Subcutaneous abdominal adipose tissue (tissue), 5 donors: ENCODE results near the gene MRPL14.
"Not testable (repeated sequence)": the region's sequence is repeated elsewhere in the genome, so short reads cannot be mapped to it uniquely, and the experiment has no call there.

Source experiments
- H3K27ac ChIP-seq: one replicate; pipeline ENCODE4 v1.7.0; 2013; ENCODE audit warnings: low read depth, mild to moderate bottlenecking, inconsistent platforms, low read length, moderate library complexity
- H3K27me3 ChIP-seq, 5 donors: one replicate each; pipeline ENCODE4 v1.7.0; 2013; ENCODE audit warnings: low read length in 5 of 5, inconsistent platforms in 1 of 5; ENCODE audit not compliant: control insufficient read depth in 5 of 5, insufficient read depth in 4 of 5
- H3K36me3 ChIP-seq, 5 donors: one replicate each; pipeline ENCODE4 v1.7.0; 2013; ENCODE audit warnings: low read length in 5 of 5; ENCODE audit not compliant: control insufficient read depth in 5 of 5, insufficient read depth in 5 of 5
- H3K4me1 ChIP-seq, 5 donors: one replicate each; pipeline ENCODE4 v1.7.0; 2013; ENCODE audit warnings: low read length in 5 of 5, mild to moderate bottlenecking in 3 of 5, moderate library complexity in 1 of 5; ENCODE audit not compliant: control insufficient read depth in 5 of 5, insufficient read depth in 5 of 5
- H3K4me3 ChIP-seq, 5 donors: one replicate each; pipeline ENCODE4 v1.7.0; 2013; ENCODE audit warnings: low read length in 5 of 5, low read depth in 1 of 5
- H3K9ac ChIP-seq, 5 donors: one replicate each; pipeline ENCODE4 v1.7.0; 2013; ENCODE audit warnings: low read length in 5 of 5, mild to moderate bottlenecking in 4 of 5, moderate library complexity in 3 of 5
- H3K9me3 ChIP-seq, 5 donors: one replicate each; pipeline ENCODE4 v1.7.0; 2013; ENCODE audit warnings: low read length in 5 of 5; ENCODE audit not compliant: control insufficient read depth in 5 of 5
- donor health status: healthy.
- donor health status: healthy.
- donor health status: healthy.
- donor health status: healthy.
- donor health status: healthy.

MRPL14 gene

GRCh38 chr6:44093750-44094402 lies 33.4 kb downstream of the MRPL14 start:
- H3K27ac ChIP-seq = no peak overlapping the region

GRCh38 chr6:44093066-44093465 lies 34.2 kb downstream of the MRPL14 start:
- H3K9ac ChIP-seq = no peak overlapping the region

More at GRCh38 chr6:44093750-44094402, 33.4 kb downstream of the MRPL14 start:
- H3K4me1 ChIP-seq = no peaks in the 10 kb centered on the region
- no peak overlapping the region for H3K9ac ChIP-seq
- H3K36me3 ChIP-seq = peaks cover 0 to 17% (median 12%) of the 10 kb centered on the region in 5 donors
- no peaks in the 10 kb centered on the region for H3K27me3 ChIP-seq
- no peak overlapping the region for H3K4me3 ChIP-seq
- H3K9me3 ChIP-seq = no peaks in the 10 kb centered on the region

GRCh38 chr6:44091981-44092884 lies 35.0 kb downstream of the MRPL14 start:
- H3K27ac ChIP-seq = no peak overlapping the region
- peaks cover 0 to 17% (median 12%) of the 10 kb centered on the region in 5 donors for H3K36me3 ChIP-seq
- H3K4me3 ChIP-seq = no peak overlapping the region
- no peaks in the 10 kb centered on the region for H3K4me1 ChIP-seq
- H3K27me3 ChIP-seq = no peaks in the 10 kb centered on the region
- H3K9ac ChIP-seq = peak overlapping the region in 1 of 5 donors; percentile 10
- H3K9me3 ChIP-seq = no peaks in the 10 kb centered on the region

More at GRCh38 chr6:44093066-44093465, 34.2 kb downstream of the MRPL14 start:
- no peaks in the 10 kb centered on the region for H3K4me1 ChIP-seq
- no peaks in the 10 kb centered on the region for H3K27me3 ChIP-seq
- no peaks in the 10 kb centered on the region for H3K9me3 ChIP-seq
- H3K27ac ChIP-seq = no peak overlapping the region
- peaks cover 0 to 17% (median 12%) of the 10 kb centered on the region in 5 donors for H3K36me3 ChIP-seq
- no peak overlapping the region for H3K4me3 ChIP-seq

- not testable (repeated sequence) for H3K9me3 ChIP-seq, H3K4me1 ChIP-seq, H3K27ac ChIP-seq, H3K9ac ChIP-seq, H3K27me3 ChIP-seq, H3K4me3 ChIP-seq
- H3K36me3 ChIP-seq = peaks cover 0 to 17% (median 12%) of the 10 kb centered on the region in 5 donors
Observed at GRCh38 chr6:44091356-44091755, 35.9 kb downstream of the MRPL14 start.

GRCh38 chr6:44090465-44090864 lies 36.8 kb downstream of the MRPL14 start:
- H3K27ac ChIP-seq = no peak overlapping the region
- no peaks in the 10 kb centered on the region for H3K27me3 ChIP-seq
- H3K9ac ChIP-seq = no peak overlapping the region
- peaks cover 0 to 5% (median 0%) of the 10 kb centered on the region in 5 donors for H3K4me1 ChIP-seq
- peaks cover 0 to 17% (median 12%) of the 10 kb centered on the region in 5 donors for H3K36me3 ChIP-seq
- no peaks in the 10 kb centered on the region for H3K9me3 ChIP-seq
- no peak overlapping the region for H3K4me3 ChIP-seq

GRCh38 chr6:44088827-44089590 lies 38.2 kb downstream of the MRPL14 start:
- Histone ChIP-seq H3K36me3 (peaks cover 0 to 10% (median 9%) of the 10 kb centered on the region in 5 donors), H3K27me3 (no peaks in the 10 kb centered on the region), H3K4me3 (no peak overlapping the region), H3K9ac (no peak overlapping the region), H3K4me1 (peaks cover 0 to 5% (median 0%) of the 10 kb centered on the region in 5 donors), H3K9me3 (no peaks in the 10 kb centered on the region), H3K27ac (no peak overlapping the region)

GRCh38 chr6:44087623-44088022 lies 39.6 kb downstream of the MRPL14 start:
- H3K4me1 ChIP-seq = peaks cover 0 to 5% (median 0%) of the 10 kb centered on the region in 5 donors
- H3K9ac ChIP-seq = no peak overlapping the region
- no peaks in the 10 kb centered on the region for H3K27me3 ChIP-seq
- H3K36me3 ChIP-seq = peaks cover 0 to 7% (median 5%) of the 10 kb centered on the region in 5 donors
- no peak overlapping the region for H3K4me3 ChIP-seq
- no peak overlapping the region for H3K27ac ChIP-seq
- H3K9me3 ChIP-seq = no peaks in the 10 kb centered on the region

GRCh38 chr6:44086931-44087574 lies 40.2 kb downstream of the MRPL14 start:
- H3K27me3 ChIP-seq = no peaks in the 10 kb centered on the region
- H3K4me3 ChIP-seq = no peak overlapping the region
- H3K9me3 ChIP-seq = no peaks in the 10 kb centered on the region
- peaks cover 0 to 7% (median 5%) of the 10 kb centered on the region in 5 donors for H3K36me3 ChIP-seq
- no peak overlapping the region for H3K27ac ChIP-seq
- peaks cover 0 to 5% (median 0%) of the 10 kb centered on the region in 5 donors for H3K4me1 ChIP-seq
- no peak overlapping the region for H3K9ac ChIP-seq

- Histone ChIP-seq H3K4me3 (no peak overlapping the region), H3K27me3 (no peaks in the 10 kb centered on the region), H3K36me3 (peaks cover 0 to 6% (median 5%) of the 10 kb centered on the region in 5 donors), H3K9ac (no peak overlapping the region), H3K9me3 (no peaks in the 10 kb centered on the region), H3K4me1 (peaks cover 0 to 5% (median 0%) of the 10 kb centered on the region in 5 donors), H3K27ac (no peak overlapping the region)
Observed at GRCh38 chr6:44085219-44085618, 42.0 kb downstream of the MRPL14 start.
